GM23338 (cell line): Measurements from ENCODE around the gene ZNF48. TPM values are rescaled to one million over a fixed set of nuclear protein-coding genes. Genes with fewer than 3 reads are reported as not detected.
"Not testable (repeated sequence)": the region's sequence is repeated elsewhere in the genome, so short reads cannot be mapped to it uniquely, and the experiment has no call there.

Source experiments
- ATAC-seq: fragments of 200-7000 bp; cut with Tn5 transposase; 3 replicates; pipeline ENCODE4 v1.9.1; 2020
- DNase-seq: peaks from one replicate; pipeline ENCODE4 v3.0.0-alpha.2; 2015; ENCODE audit warnings: low spot score
- H2AFZ ChIP-seq: fragments of 200-600 bp; sonication (generic); 2 replicates; pipeline ENCODE4 v1.8.0; 2016; ENCODE audit warnings: antibody characterized with exemption, mild to moderate bottlenecking, moderate library complexity
- H3F3A ChIP-seq: fragments of 200-600 bp; sonication (generic); replicated peaks from 2 replicates; pipeline ENCODE4 v1.8.0; 2017; ENCODE audit warnings: antibody characterized with exemption, mixed run types, low read depth
- H3K27ac ChIP-seq: fragments of 200-600 bp; sonication (generic); 2 replicates; pipeline ENCODE4 v1.6.1; 2016; ENCODE audit warnings: low read depth
- H3K27me3 ChIP-seq: fragments of 200-600 bp; sonication (generic); 2 replicates; pipeline ENCODE4 v1.8.0; 2016; ENCODE audit warnings: mild to moderate bottlenecking, mixed run types, moderate library complexity; ENCODE audit not compliant: insufficient read depth
- H3K36me3 ChIP-seq: fragments of 200-600 bp; sonication (generic); 2 replicates; pipeline ENCODE4 v1.8.0; 2016; ENCODE audit warnings: mild to moderate bottlenecking; ENCODE audit not compliant: insufficient read depth
- H3K4me1 ChIP-seq: fragments of 200-600 bp; sonication (generic); 2 replicates; pipeline ENCODE4 v1.8.0; 2016; ENCODE audit warnings: mild to moderate bottlenecking, moderate library complexity; ENCODE audit not compliant: insufficient read depth
- H3K4me2 ChIP-seq: fragments of 200-600 bp; sonication (generic); 2 replicates; pipeline ENCODE4 v1.7.1; 2017; ENCODE audit warnings: mixed run types
- H3K4me3 ChIP-seq: fragments of 200-600 bp; sonication (generic); 2 replicates; pipeline ENCODE4 v1.6.1; 2016; ENCODE audit warnings: mixed run types
- H3K79me2 ChIP-seq: fragments of 200-600 bp; sonication (generic); replicated peaks from 2 replicates; pipeline ENCODE4 v1.8.0; 2017; ENCODE audit warnings: mild to moderate bottlenecking; ENCODE audit not compliant: insufficient read depth
- H3K9me2 ChIP-seq: fragments of 200-600 bp; sonication (generic); 2 replicates; pipeline ENCODE4 v1.8.0; 2017; ENCODE audit not compliant: insufficient read depth
- H4K20me1 ChIP-seq: fragments of 200-600 bp; sonication (generic); replicated peaks from 2 replicates; pipeline ENCODE4 v1.8.0; 2017; ENCODE audit warnings: mild to moderate bottlenecking; ENCODE audit not compliant: insufficient read depth
- H3K27ac Mint-ChIP-seq: 2 replicates; pipeline ENCODE4 v1.8.0; 2020; ENCODE audit warnings: inconsistent platforms, mild to moderate bottlenecking, moderate library complexity, mixed read lengths
- H3K27me3 Mint-ChIP-seq: 3 replicates; pipeline ENCODE4 v1.8.0; 2022; ENCODE audit warnings: low read depth, mild to moderate bottlenecking, moderate library complexity, mixed read lengths, inconsistent platforms; ENCODE audit not compliant: insufficient read depth, poor library complexity
- H3K36me3 Mint-ChIP-seq: 3 replicates; pipeline ENCODE4 v1.8.0; 2021; ENCODE audit warnings: low read depth, mild to moderate bottlenecking, inconsistent platforms, moderate library complexity, mixed read lengths
- H3K4me1 Mint-ChIP-seq: 3 replicates; pipeline ENCODE4 v1.8.0; 2020; ENCODE audit warnings: mild to moderate bottlenecking, inconsistent platforms, mixed read lengths
- H3K4me3 Mint-ChIP-seq: 3 replicates; pipeline ENCODE4 v1.8.0; 2021; ENCODE audit warnings: moderate library complexity, mild to moderate bottlenecking, inconsistent platforms, mixed read lengths
- H3K9me3 Mint-ChIP-seq: 3 replicates; pipeline ENCODE4 v1.8.0; 2020; ENCODE audit warnings: moderate library complexity, mild to moderate bottlenecking, inconsistent platforms, mixed read lengths
- ETS1 ChIP-seq: IDR thresholded peaks from 2 replicates; pipeline ENCODE4 v1.6.1; 2016; ENCODE audit warnings: antibody characterized with exemption
- EZH2 ChIP-seq: fragments of 200-600 bp; sonication (generic); IDR thresholded peaks from one replicate; pipeline ENCODE4 v1.8.0; 2017; ENCODE audit warnings: antibody characterized with exemption, mild to moderate bottlenecking, low read depth; ENCODE audit not compliant: unreplicated experiment
- NANOG ChIP-seq: IDR thresholded peaks from 2 replicates; pipeline ENCODE4 v1.6.1; 2016; ENCODE audit warnings: antibody characterized with exemption, borderline replicate concordance
- POLR2AphosphoS5 ChIP-seq: IDR thresholded peaks from 2 replicates; pipeline ENCODE4 v1.6.1; 2016; ENCODE audit warnings: antibody characterized with exemption, low read depth
- ZNF114 ChIP-seq: fragments of 250-450 bp; sonication (Bioruptor Pico); IDR thresholded peaks from 2 replicates; pipeline ENCODE4 v1.5.0; 2020; ENCODE audit warnings: mild to moderate bottlenecking, moderate library complexity
- ZNF331 ChIP-seq: fragments of 250-450 bp; sonication (Bioruptor Pico); IDR thresholded peaks from 2 replicates; pipeline ENCODE4 v1.5.0; 2020; ENCODE audit warnings: low read depth, mild to moderate bottlenecking, moderate library complexity
- ZNF462 ChIP-seq: fragments of 250-450 bp; sonication (Bioruptor Pico); IDR thresholded peaks from 2 replicates; pipeline ENCODE4 v1.5.0; 2020; ENCODE audit warnings: mild to moderate bottlenecking, moderate library complexity
- polyA plus RNA-seq: library from polyadenylated mRNA; unstranded; fragments of >200 nt; fragmentation: Nextera tagmentation; extraction: Ambion mirVana; gene quantifications from 2 replicates; pipeline ENCODE4 v1.2.1, GENCODE V29; 2016
- total RNA-seq: library from RNA; depleted of rRNA; stranded (reverse); fragments of >200 nt; shearing (Covaris generic); gene quantifications from 2 replicates; pipeline ENCODE4 v1.2.3, GENCODE V29; 2014

The ZNF48 gene
- total and polyA plus RNA-seq, 2 experiments from 2014 or later = 4.8 to 44.3 TPM

GRCh38 chr16:30395992-30396585 is 869 bp downstream of the ZNF48 start:
- peaks cover 17% of the 10 kb centered on the region for H3K27me3 Mint-ChIP-seq
- peaks cover 15% of the 10 kb centered on the region; the same call in 1 of the 2 replicates for H4K20me1 ChIP-seq
- no peak for TF ChIP-seq NANOG
- no peak for TF ChIP-seq ZNF462
- no peak for TF ChIP-seq ETS1
- TF ChIP-seq EZH2 = no peak
- no peak for TF ChIP-seq POLR2AphosphoS5
- no peak for TF ChIP-seq ZNF114 (CRISPR knock-in tag)
- TF ChIP-seq ZNF331 = no peak
- H3K27ac Mint-ChIP-seq = peak overlapping the region; percentile 15
- peaks cover 9% of the 10 kb centered on the region; the same call in 1 of the 2 replicates for H3K36me3 ChIP-seq
- H3K27me3 ChIP-seq = no peaks in the 10 kb centered on the region
- peak overlapping the region; percentile 96 for H3K4me3 ChIP-seq
- peaks cover 35% of the 10 kb centered on the region for H3K36me3 Mint-ChIP-seq
- peak overlapping the region; percentile 90 for H3K4me3 Mint-ChIP-seq
- H3K9me2 ChIP-seq = no peaks in the 10 kb centered on the region
- peak overlapping the region; percentile 92 for H3K27ac ChIP-seq
- H3F3A ChIP-seq = peaks cover 48% of the 10 kb centered on the region
- no peak for DNase-seq
- peaks cover 33% of the 10 kb centered on the region for H3K4me1 ChIP-seq
- no peak overlapping the region for H2AFZ ChIP-seq
- H3K4me2 ChIP-seq = peak overlapping the region; percentile 94
- peaks cover 20% of the 10 kb centered on the region for H3K79me2 ChIP-seq
- H3K4me1 Mint-ChIP-seq = peaks cover 37% of the 10 kb centered on the region
- no peak for ATAC-seq
- H3K9me3 Mint-ChIP-seq = no peaks in the 10 kb centered on the region

DNA sequence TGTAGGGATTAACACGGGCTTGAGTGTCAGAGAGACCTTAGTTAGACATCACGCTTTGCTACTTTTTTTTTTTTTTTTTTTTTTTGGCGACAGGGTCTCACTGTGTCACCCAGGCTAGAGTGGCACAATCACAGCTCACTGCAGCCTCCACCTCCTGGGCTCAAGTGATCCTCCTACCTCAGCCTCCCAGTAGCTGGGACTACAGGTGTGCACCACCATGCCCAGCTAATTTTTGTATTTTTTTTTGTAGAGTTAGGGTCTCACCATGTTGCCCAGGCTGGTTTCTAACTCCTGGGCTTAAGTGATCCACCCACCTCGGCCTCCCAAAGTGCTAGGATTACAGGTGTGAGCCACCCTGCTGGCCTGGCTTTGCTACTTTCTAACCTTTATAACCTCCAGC is 1.4 kb downstream of the ZNF48 start:
- DNase-seq, H3K27ac Mint-ChIP-seq, H3K36me3 ChIP-seq, H3K27me3 ChIP-seq, H3K9me3 Mint-ChIP-seq, H3K9me2 ChIP-seq, H3K27ac ChIP-seq, H2AFZ ChIP-seq, ATAC-seq: not testable (repeated sequence)
- Mint-ChIP-seq H3K36me3 (peaks cover 35% of the 10 kb centered on the region), H3K4me1 (peaks cover 39% of the 10 kb centered on the region), H3K27me3 (peaks cover 17% of the 10 kb centered on the region), H3K4me3 (peak overlapping the region; percentile 90)
- peaks cover 33% of the 10 kb centered on the region for H3K4me1 ChIP-seq
- peak overlapping the region; percentile 96 for H3K4me3 ChIP-seq
- H4K20me1 ChIP-seq = peaks cover 15% of the 10 kb centered on the region; the same call in 1 of the 2 replicates
- H3F3A ChIP-seq = peaks cover 54% of the 10 kb centered on the region
- peak overlapping the region; percentile 94 for H3K4me2 ChIP-seq
- H3K79me2 ChIP-seq = peaks cover 20% of the 10 kb centered on the region
